Measurements from ENCODE around the gene CAMP.

DNA sequence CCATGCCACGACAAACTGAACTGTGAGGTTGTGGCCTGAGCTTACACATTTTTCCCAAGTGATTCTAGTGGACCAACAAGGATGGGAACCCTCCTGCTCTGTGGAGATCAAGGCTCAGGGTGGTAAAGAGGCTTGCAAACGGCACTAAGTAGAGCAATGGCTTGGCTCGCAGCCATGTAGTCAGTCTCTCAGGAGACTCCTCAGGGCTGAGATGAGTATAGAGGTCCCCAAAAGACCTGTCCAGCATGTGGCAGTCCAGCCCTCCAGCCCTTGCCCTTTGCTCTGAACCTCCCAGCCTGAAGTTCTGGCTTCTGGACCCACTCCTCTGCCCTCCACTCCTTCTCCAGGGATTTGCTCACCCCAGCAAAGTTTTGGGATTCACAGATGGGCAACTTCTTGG is 8.3 kb upstream of the CAMP start:
- no peak for TF ChIP-seq CTCF (IDR thresholded peaks at IDR 0.05)
- no peak for TF ChIP-seq POLR2A (IDR thresholded peaks at IDR 0.05)
